Measurements from ENCODE around the gene SAE1.

DNA sequence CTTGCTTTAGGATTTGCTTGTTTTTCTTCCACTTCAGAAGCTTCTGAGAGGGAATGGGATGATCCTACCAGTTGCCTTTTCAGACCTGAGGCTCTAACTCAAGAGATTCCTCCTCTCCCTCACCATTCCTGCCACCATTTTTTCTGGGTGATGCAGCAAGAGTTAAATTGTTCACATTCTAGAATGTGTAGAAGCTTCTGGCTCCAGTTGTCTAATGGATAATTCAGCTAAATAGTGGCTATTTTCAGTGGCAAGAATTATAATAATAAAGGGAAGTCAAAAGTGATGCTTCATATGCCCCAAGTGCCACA, 79.5 kb downstream of the SAE1 start:
- TF ChIP-seq, protein P1, sequence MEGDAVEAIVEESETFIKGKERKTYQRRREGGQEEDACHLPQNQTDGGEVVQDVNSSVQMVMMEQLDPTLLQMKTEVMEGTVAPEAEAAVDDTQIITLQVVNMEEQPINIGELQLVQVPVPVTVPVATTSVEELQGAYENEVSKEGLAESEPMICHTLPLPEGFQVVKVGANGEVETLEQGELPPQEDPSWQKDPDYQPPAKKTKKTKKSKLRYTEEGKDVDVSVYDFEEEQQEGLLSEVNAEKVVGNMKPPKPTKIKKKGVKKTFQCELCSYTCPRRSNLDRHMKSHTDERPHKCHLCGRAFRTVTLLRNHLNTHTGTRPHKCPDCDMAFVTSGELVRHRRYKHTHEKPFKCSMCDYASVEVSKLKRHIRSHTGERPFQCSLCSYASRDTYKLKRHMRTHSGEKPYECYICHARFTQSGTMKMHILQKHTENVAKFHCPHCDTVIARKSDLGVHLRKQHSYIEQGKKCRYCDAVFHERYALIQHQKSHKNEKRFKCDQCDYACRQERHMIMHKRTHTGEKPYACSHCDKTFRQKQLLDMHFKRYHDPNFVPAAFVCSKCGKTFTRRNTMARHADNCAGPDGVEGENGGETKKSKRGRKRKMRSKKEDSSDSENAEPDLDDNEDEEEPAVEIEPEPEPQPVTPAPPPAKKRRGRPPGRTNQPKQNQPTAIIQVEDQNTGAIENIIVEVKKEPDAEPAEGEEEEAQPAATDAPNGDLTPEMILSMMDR (conservative IDR thresholded peaks at IDR 0.05), result no peak
- no peak for TF ChIP-seq ZFX (IDR thresholded peaks at IDR 0.05)
